B cell (primary cell): Measurements from ENCODE around the gene UROS. TPM values are rescaled to one million over a fixed set of nuclear protein-coding genes. Genes with fewer than 3 reads are reported as not detected.

ENCODE experiments used
- ATAC-seq: fragments of 200-7000 bp; cut with Tn5 transposase; one replicate; pipeline ENCODE4 v1.10.0; 2021; ENCODE audit warnings: low read depth, mild to moderate bottlenecking, moderate number of reproducible peaks, moderate library complexity
- CTCF ChIA-PET: fragments of 350-600 bp; sonication (Branson Sonifier 250); formaldehyde crosslinking; loops from one replicate; lab custom pipeline; 2021; ENCODE audit warnings: antibody characterized with exemption, inconsistent platforms; lab: Charles Lee
- POLR2A ChIA-PET: fragments of 350-600 bp; sonication (Branson Sonifier 250); formaldehyde crosslinking; loops from one replicate; lab custom pipeline; 2021; ENCODE audit warnings: antibody characterized with exemption; lab: Charles Lee
- DNase-seq: peaks from one replicate; pipeline ENCODE4 v3.0.0; 2013
- H2AFZ ChIP-seq: 2 replicates; pipeline ENCODE4 v1.6.1; 2012; ENCODE audit warnings: mild to moderate bottlenecking, low read depth, low read length; ENCODE audit not compliant: insufficient read depth, poor library complexity, severe bottlenecking
- H3K27ac ChIP-seq, 2 donors: 1 replicate in 1 of 2; 2 replicates in 1 of 2; pipeline ENCODE4 v1.5.1; 2012 to 2013; ENCODE audit warnings: low read length in 2 of 2, mild to moderate bottlenecking in 2 of 2, moderate library complexity in 1 of 2
- H3K27me3 ChIP-seq, 4 experiments: fragments of 200-600 bp in 1 of 4; sonication (generic) in 1 of 4; replicated peaks in 1 of 4; 1 replicate in 2 of 4; 2 replicates in 2 of 4; pipeline versions ENCODE4 v1.6.1 to v1.7.0; 2013 to 2016; ENCODE audit warnings: low read length in 3 of 4, mild to moderate bottlenecking in 2 of 4, mixed read lengths in 1 of 4, moderate library complexity in 1 of 4; ENCODE audit not compliant: insufficient read depth in 4 of 4, control insufficient read depth in 3 of 4; ENCODE audit errors: control extremely low read depth in 1 of 4
- H3K36me3 ChIP-seq, 2 experiments: replicated peaks in 1 of 2; 1 replicate in 1 of 2; 2 replicates in 1 of 2; pipeline versions ENCODE4 v1.6.1 to v1.7.1; 2013; ENCODE audit warnings: low read length in 1 of 2; ENCODE audit not compliant: insufficient read depth in 2 of 2, control insufficient read depth in 1 of 2; ENCODE audit errors: control extremely low read depth in 1 of 2, extremely low read depth in 1 of 2
- H3K4me1 ChIP-seq, 2 donors: fragments of 200-600 bp in 1 of 2; sonication (generic) in 1 of 2; 1 replicate in 1 of 2; 2 replicates in 1 of 2; pipeline versions ENCODE4 v1.5.1 to v1.6.1; 2013 to 2017; ENCODE audit warnings: low read length in 2 of 2; ENCODE audit not compliant: control insufficient read depth in 2 of 2, insufficient read depth in 2 of 2
- H3K4me2 ChIP-seq: replicated peaks from 2 replicates; pipeline ENCODE3; 2012; ENCODE audit warnings: mild to moderate bottlenecking, low read depth, low read length; ENCODE audit not compliant: poor library complexity, severe bottlenecking
- H3K4me3 ChIP-seq, 5 experiments: fragments of 200-600 bp in 1 of 5; sonication (generic) in 1 of 5; 1 replicate in 3 of 5; 2 replicates in 2 of 5; pipeline versions ENCODE4 v1.5.1 to v1.7.0; 2011 to 2016; ENCODE audit warnings: low read length in 4 of 5, mild to moderate bottlenecking in 4 of 5, low read depth in 2 of 5, control low read depth in 1 of 5, moderate library complexity in 1 of 5; ENCODE audit not compliant: insufficient read depth in 1 of 5; ENCODE audit errors: control extremely low read depth in 1 of 5, extremely low read depth in 1 of 5
- H3K79me2 ChIP-seq: fragments of 200-600 bp; sonication (generic); one replicate; pipeline ENCODE4 v1.6.0; 2016; ENCODE audit warnings: low read length; ENCODE audit not compliant: control insufficient read depth, insufficient read depth
- H3K9ac ChIP-seq: fragments of 200-600 bp; sonication (generic); 2 replicates; pipeline ENCODE4 v1.6.1; 2017; ENCODE audit warnings: mild to moderate bottlenecking, low read length, moderate library complexity
- H3K9me3 ChIP-seq, 3 donors: one replicate each; pipeline versions ENCODE4 v1.6.1 to v1.7.1; 2013; ENCODE audit warnings: low read length in 2 of 3; ENCODE audit not compliant: control insufficient read depth in 2 of 3, insufficient read depth in 1 of 3; ENCODE audit errors: control extremely low read depth in 1 of 3
- H4K20me1 ChIP-seq: 2 replicates; pipeline ENCODE4 v1.6.0; 2012; ENCODE audit warnings: mild to moderate bottlenecking, low read length; ENCODE audit not compliant: insufficient read depth, control insufficient read depth, poor library complexity, severe bottlenecking
- H3K27ac Mint-ChIP-seq: one replicate; pipeline ENCODE4 v1.8.0; 2021; ENCODE audit warnings: mixed read lengths
- H3K27me3 Mint-ChIP-seq: one replicate; pipeline ENCODE4 v1.8.0; 2021; ENCODE audit warnings: mixed read lengths
- H3K4me1 Mint-ChIP-seq: one replicate; pipeline ENCODE4 v1.8.0; 2021; ENCODE audit warnings: mixed read lengths
- H3K4me3 Mint-ChIP-seq: one replicate; pipeline ENCODE4 v1.8.0; 2021; ENCODE audit warnings: mixed read lengths
- H3K9me3 Mint-ChIP-seq: one replicate; pipeline ENCODE4 v1.8.0; 2022; ENCODE audit warnings: mixed read lengths; ENCODE audit not compliant: insufficient read depth
- EZH2 ChIP-seq: IDR thresholded peaks from 2 replicates; pipeline ENCODE4 v1.6.1; 2012; ENCODE audit warnings: borderline replicate concordance, low read depth, mild to moderate bottlenecking, moderate library complexity, low read length; ENCODE audit not compliant: insufficient read depth, poor library complexity, severe bottlenecking
- WGBS: methylation state at CpG from one replicate; pipeline ENCODE4 v1.1.5; 2013; ENCODE audit warnings: missing lambda C conversion rate; ENCODE audit not compliant: insufficient coverage; 5-methylcytosine and 5-hydroxymethylcytosine counted together
- intact Hi-C: fragments of 100-400 bp; cut with micrococcal nuclease; formaldehyde crosslinking; loops from one replicate; pipeline ENCODE4 v1.10.0; 2022
- polyA plus RNA-seq: library from polyadenylated mRNA; depleted of rRNA; stranded (reverse); fragments of >200 nt; gene quantifications from 2 replicates; pipeline ENCODE4 v1.2.3, GENCODE V29; 2012
- total RNA-seq, 2 donors: library from RNA; stranded (reverse); fragments of 120-200 nt in 1 of 2; gene quantifications; 1 replicate in 1 of 2; 2 replicates in 1 of 2; pipeline versions ENCODE4 v1.2.3 to v1.2.4, GENCODE V29; 2013 to 2022
- TF ChIP-seq, protein P1 (sequence below): fragments of 200-600 bp; IDR thresholded peaks from one replicate; pipeline ENCODE4 v1.8.0; 2022; ENCODE audit warnings: antibody characterized with exemption, mild to moderate bottlenecking

UROS gene
- total and polyA plus RNA-seq, 2 donors (not counting 1 experiment from before 2014, with no cell fraction given): 28.3 to 37.1 TPM

DNA sequence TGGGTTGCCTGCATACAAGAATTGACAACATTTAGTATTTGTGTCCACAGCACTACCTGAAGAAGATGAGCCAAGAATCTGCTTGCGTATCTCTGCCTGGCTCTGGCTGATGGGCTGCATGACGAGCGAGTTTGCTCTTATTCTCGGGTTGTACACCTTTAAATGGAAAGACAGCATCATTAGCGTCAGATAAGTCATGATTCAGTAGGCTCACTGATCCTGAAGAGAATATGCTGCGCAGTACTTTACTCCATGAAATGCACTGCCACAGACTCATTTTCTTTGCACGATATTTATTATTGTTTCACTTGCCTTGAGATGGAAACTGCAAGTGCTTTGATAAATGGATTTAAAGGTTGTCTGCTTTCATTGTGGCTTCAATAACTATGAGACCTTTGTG, 29.4 kb upstream of the UROS start:
- no peak overlapping the region for H3K9ac ChIP-seq
- H3K4me2 ChIP-seq: no peak overlapping the region
- TF ChIP-seq EZH2: no peak
- H4K20me1 ChIP-seq: no peaks in the 10 kb centered on the region
- H3K4me3 ChIP-seq: no peak overlapping the region
- H3K27ac Mint-ChIP-seq: no peak overlapping the region
- H2AFZ ChIP-seq: no peak overlapping the region
- no peaks in the 10 kb centered on the region for H3K27me3 Mint-ChIP-seq
- no peaks in the 10 kb centered on the region for H3K4me1 Mint-ChIP-seq
- no peaks in the 10 kb centered on the region for H3K9me3 ChIP-seq
- no peak overlapping the region for H3K27ac ChIP-seq
- H3K36me3 ChIP-seq: peaks cover 0 to 14% of the 10 kb centered on the region in 2 experiments
- ATAC-seq (no peak), DNase-seq (no peak)
- no peaks in the 10 kb centered on the region for H3K4me1 ChIP-seq
- ChIA-PET POLR2A (no interaction called here), CTCF (no interaction called here)
- 100% methylated on average over 6 of the region's 7 CpGs for WGBS
- intact Hi-C loops: no loop called here
- H3K9me3 Mint-ChIP-seq: no peaks in the 10 kb centered on the region
- no peaks in the 10 kb centered on the region for H3K27me3 ChIP-seq
- no peak overlapping the region for H3K4me3 Mint-ChIP-seq
- H3K79me2 ChIP-seq: no peaks in the 10 kb centered on the region

DNA sequence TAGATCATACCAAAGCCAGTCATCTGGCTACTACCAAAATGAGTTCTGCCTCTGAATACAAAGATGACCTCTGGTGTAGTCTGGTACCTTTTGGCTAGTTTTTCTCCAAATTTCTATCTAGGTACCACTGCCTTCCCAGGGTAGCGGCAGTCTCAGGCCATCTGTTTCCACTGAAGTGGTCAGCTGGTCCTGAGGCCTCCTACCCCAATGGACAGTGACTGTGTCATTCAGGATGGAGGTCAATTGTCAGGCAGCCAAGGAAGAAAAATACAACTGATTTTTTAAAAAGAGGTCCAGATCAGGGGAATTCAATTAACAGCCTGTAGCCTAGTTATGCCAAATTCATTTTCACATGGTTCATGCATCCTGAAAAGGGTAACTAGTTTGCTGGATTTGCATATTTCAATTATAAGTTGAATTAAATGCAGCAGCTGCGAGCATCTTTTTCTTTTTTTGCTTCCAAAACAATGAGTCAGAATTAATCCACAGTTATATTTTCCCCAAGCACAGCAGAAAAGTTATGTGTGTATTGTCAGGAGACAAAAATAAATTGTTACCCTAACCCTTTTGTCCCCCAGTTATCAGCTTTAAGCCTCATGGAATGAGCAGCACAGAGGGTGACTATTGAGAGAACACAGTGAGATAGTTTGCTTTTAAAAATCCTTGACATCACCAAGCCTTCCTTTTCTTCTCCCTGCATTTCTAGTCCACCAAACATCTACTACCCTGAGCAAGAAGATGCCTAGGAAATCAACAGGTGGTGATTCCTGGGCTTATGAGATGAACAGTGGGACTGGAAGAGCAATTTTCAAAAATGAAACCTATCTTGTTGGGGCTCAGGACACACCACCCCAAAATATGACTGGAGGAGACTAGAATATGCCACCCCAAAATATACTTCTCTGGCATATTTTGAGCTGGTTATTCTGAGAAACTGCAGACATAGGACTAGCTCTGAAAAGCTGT, 28.0 kb upstream of the UROS start:
- ChIA-PET POLR2A (no interaction called here), CTCF (interaction anchor here (1.4 kb wide), 1 partner anchor 9 kb away, joined by 3 read pairs; no protein-coding TSS in a partner anchor)
- Histone ChIP-seq H3K4me2 (no peak overlapping the region), H3K27me3 (no peaks in the 10 kb centered on the region), H4K20me1 (no peaks in the 10 kb centered on the region), H3K4me3 (no peak overlapping the region), H3K4me1 (no peaks in the 10 kb centered on the region), H3K9ac (no peak overlapping the region), H3K9me3 (no peaks in the 10 kb centered on the region), H3K36me3 (peaks cover 0 to 14% of the 10 kb centered on the region in 2 experiments), H3K79me2 (no peaks in the 10 kb centered on the region), H3K27ac (no peak overlapping the region), H2AFZ (no peak overlapping the region)
- Mint-ChIP-seq H3K27ac (no peak overlapping the region), H3K4me1 (no peaks in the 10 kb centered on the region), H3K4me3 (no peak overlapping the region), H3K9me3 (no peaks in the 10 kb centered on the region), H3K27me3 (no peaks in the 10 kb centered on the region)
- no peak for DNase-seq
- intact Hi-C loops: no loop called here
- no peak for TF ChIP-seq EZH2
- TF ChIP-seq, protein P1, sequence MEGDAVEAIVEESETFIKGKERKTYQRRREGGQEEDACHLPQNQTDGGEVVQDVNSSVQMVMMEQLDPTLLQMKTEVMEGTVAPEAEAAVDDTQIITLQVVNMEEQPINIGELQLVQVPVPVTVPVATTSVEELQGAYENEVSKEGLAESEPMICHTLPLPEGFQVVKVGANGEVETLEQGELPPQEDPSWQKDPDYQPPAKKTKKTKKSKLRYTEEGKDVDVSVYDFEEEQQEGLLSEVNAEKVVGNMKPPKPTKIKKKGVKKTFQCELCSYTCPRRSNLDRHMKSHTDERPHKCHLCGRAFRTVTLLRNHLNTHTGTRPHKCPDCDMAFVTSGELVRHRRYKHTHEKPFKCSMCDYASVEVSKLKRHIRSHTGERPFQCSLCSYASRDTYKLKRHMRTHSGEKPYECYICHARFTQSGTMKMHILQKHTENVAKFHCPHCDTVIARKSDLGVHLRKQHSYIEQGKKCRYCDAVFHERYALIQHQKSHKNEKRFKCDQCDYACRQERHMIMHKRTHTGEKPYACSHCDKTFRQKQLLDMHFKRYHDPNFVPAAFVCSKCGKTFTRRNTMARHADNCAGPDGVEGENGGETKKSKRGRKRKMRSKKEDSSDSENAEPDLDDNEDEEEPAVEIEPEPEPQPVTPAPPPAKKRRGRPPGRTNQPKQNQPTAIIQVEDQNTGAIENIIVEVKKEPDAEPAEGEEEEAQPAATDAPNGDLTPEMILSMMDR: no peak
- WGBS: no CpG with 5 or more reads among the region's 2 CpGs
- no peak for ATAC-seq
